ENCODE data around the gene SRRM1.
A peak's percentile ranks its signal among the peaks of the same experiment; 100 is the strongest.
"Not testable (repeated sequence)": the region's sequence is repeated elsewhere in the genome, so short reads cannot be mapped to it uniquely, and the experiment has no call there.

Gene SRRM1

DNA sequence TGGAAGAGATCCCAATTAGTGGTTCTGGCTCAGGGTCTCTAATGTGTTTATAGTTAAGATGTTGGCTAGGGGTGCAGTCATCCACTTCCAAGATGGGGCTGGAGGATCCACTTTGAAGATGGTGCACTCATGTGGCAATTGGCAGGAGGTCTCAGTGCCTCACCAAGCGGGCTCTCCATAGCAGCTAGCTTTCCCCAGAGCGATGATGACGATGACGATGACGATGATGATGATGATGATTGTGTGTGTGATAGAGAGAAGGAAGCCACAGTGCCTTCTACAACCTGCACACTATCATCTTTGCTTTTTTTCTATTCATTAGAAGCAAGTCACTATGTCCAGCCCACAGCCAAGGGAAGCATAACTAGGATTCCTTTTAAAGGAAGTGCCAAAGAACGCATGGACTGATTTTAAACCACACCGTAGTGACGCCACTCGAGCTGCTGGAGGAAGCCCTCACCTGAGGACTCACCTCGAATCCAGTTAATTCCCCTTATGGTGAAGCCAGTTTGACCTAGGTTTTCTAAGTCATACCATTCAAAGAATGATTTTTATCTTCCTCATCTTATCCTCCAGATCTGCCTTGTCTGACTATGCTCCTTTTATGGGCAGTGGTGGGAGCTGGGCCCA is 49.4 kb downstream of the SRRM1 start:
- in situ Hi-C loops (cut with MboI; ENCODE audit: low sequenced_read_pairs, unreplicated experiment): no loop called here
- TF ChIP-seq, protein P1, sequence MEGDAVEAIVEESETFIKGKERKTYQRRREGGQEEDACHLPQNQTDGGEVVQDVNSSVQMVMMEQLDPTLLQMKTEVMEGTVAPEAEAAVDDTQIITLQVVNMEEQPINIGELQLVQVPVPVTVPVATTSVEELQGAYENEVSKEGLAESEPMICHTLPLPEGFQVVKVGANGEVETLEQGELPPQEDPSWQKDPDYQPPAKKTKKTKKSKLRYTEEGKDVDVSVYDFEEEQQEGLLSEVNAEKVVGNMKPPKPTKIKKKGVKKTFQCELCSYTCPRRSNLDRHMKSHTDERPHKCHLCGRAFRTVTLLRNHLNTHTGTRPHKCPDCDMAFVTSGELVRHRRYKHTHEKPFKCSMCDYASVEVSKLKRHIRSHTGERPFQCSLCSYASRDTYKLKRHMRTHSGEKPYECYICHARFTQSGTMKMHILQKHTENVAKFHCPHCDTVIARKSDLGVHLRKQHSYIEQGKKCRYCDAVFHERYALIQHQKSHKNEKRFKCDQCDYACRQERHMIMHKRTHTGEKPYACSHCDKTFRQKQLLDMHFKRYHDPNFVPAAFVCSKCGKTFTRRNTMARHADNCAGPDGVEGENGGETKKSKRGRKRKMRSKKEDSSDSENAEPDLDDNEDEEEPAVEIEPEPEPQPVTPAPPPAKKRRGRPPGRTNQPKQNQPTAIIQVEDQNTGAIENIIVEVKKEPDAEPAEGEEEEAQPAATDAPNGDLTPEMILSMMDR (IDR thresholded peaks at IDR 0.05; ENCODE audit: borderline replicate concordance, control extremely low read depth, extremely low read depth, insufficient read depth, missing control alignments): no peak
- DNase-seq (ENCODE audit: low spot score): no peak

DNA sequence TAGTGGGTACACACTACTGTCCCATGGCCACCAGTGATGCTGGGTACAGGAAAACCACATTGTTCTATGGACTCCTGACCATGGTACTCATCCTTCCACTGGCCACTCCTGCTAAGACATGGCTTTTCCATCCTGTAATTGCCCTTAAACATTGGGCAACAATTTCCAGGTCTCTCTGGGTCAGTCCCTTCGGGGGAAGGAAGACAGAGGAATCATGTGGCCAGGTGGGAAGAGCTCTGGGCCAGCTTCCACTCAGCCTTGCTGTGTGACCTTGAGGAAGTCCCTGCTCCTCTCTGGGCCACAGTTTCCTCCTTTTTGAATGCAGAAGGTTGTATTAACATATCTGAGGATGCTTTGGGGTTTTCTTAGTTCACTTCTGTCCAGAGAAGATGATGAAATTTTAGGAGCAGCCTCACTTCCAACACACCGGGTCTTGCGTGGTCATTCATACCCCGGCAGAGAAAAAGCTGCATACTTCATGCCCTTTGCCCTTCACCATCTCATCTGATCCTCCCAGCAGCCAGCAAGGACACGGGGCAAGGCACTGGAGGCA is 50.8 kb downstream of the SRRM1 start:
- in situ Hi-C loops (cut with MboI; ENCODE audit: low sequenced_read_pairs, unreplicated experiment): no loop called here
- TF ChIP-seq, protein P1 (IDR thresholded peaks at IDR 0.05; ENCODE audit: borderline replicate concordance, control extremely low read depth, extremely low read depth, insufficient read depth, missing control alignments): no peak
- no peak for DNase-seq (ENCODE audit: low spot score)

GRCh38 chr1:24694380-24694843 is 51.3 kb downstream of the SRRM1 start:
- TF ChIP-seq, protein P1 (IDR thresholded peaks at IDR 0.05; ENCODE audit: borderline replicate concordance, control extremely low read depth, extremely low read depth, insufficient read depth, missing control alignments): no peak
- in situ Hi-C loops (cut with MboI; ENCODE audit: low sequenced_read_pairs, unreplicated experiment): no loop called here
- peak; percentile 70 for DNase-seq (ENCODE audit: low spot score)

DNA sequence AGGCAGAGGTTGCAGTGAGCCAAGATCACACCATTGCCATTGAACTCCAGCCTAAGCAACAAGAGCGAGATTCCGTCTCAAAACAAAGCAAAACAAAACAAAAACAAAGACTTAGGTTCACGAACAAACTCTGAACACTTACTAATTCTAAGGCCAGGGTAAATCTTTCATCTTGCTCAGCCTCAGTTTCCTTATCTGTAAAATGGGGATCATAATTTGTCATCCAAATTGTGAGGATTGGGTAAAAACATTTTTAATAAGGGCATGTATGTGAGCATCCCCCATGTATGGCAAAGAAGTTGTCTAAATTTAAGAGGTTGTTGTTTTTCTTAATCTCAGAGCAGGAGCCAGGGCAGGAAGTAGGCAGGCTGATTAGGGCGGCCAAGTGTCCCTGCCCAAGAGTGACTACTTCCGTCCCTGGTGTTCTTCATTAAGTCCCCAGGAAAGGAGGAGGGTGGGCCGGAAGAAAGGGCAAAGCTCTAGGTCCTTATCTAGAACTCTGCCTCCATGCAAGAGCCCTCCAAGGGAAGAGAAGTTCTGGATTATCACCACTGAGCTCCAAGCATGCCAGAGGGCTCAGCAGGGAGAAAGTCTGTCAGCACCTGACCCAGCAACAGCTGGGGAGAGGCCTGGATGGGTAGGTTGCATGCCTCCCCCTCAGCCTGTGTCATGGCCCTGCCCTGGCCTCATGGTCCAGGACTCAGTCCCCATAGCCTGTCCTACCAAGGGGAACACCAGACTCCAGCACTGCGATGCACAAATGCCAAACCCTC is 52.3 kb downstream of the SRRM1 start:
- in situ Hi-C loops (cut with MboI; ENCODE audit: low sequenced_read_pairs, unreplicated experiment): no loop called here
- TF ChIP-seq, protein P1 (IDR thresholded peaks at IDR 0.05; ENCODE audit: borderline replicate concordance, control extremely low read depth, extremely low read depth, insufficient read depth, missing control alignments): no peak
- DNase-seq (ENCODE audit: low spot score): no peak

DNA sequence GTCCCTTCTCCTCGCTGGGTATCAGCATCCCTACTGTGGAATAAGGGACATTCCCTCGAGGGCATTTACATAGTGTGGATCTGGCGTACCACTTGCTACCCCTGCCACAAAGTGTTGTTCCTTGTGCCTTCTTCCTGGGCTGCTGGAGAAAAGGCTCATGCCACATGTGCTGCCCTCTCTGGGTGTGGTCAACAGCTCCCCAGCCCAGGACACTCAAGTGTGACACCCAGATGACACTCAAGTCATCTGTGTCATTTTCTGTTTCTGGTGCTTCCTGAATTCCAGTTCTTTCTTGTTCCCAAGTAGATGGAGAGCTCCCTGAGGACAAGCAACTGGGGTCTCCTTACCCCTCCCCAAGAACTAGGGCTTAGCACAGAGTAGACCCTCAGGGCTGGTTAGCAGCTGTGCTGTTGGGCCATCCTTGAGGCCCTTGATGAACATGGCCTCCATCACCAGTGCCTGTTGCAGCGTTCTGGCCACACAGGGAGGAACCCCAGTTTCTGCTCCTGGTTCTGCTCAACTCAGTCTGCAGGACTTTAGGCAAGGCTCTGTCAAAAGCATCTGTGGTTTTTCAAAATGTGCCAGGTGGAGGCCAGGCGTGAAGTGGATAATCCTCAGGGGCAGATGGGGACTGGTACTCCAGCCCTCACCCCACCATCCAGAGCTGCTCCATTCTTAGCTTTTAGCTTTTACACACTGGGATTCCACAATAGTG is 53.1 kb downstream of the SRRM1 start:
- no peak for DNase-seq (ENCODE audit: low spot score)
- in situ Hi-C loops (cut with MboI; ENCODE audit: low sequenced_read_pairs, unreplicated experiment): no loop called here
- TF ChIP-seq, protein P1 (IDR thresholded peaks at IDR 0.05; ENCODE audit: borderline replicate concordance, control extremely low read depth, extremely low read depth, insufficient read depth, missing control alignments): no peak

GRCh38 chr1:24696756-24697330 is 53.7 kb downstream of the SRRM1 start:
- in situ Hi-C loops (cut with MboI; ENCODE audit: low sequenced_read_pairs, unreplicated experiment): no loop called here
- no peak for DNase-seq (ENCODE audit: low spot score)
- TF ChIP-seq, protein P1 (IDR thresholded peaks at IDR 0.05; ENCODE audit: borderline replicate concordance, control extremely low read depth, extremely low read depth, insufficient read depth, missing control alignments): no peak

- in situ Hi-C loops (cut with MboI; ENCODE audit: low sequenced_read_pairs, unreplicated experiment); DNase-seq (ENCODE audit: low spot score): not testable (repeated sequence)
Observed at GRCh38 chr1:24697453-24698001, 54.4 kb downstream of the SRRM1 start.

DNA sequence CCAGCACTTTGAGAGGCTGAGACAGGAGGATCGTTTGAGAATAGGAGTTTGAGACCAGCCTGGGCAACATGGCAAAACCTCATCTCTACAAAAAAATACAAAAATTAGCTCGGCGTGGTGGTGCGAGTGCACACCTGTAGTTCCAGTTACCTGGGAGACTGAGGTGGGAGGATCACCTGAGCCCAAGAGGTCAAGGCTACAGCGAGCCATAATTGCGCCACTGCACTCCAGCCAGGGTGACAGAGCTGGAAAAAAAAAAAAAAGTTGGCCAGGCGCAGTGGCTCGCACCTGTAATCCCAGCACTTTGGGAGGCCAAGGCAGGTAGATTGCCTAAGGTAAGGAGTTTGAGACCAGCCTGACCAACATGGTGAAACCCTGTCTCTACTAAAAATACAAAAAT is 55.2 kb downstream of the SRRM1 start:
- DNase-seq (ENCODE audit: low spot score); in situ Hi-C loops (cut with MboI; ENCODE audit: low sequenced_read_pairs, unreplicated experiment): not testable (repeated sequence)

Measured in GM13976 (cell line).